OCI-LY3 (cell line): ENCODE data around the gene TMC6.

ENCODE experiments used
- EZH2phosphoT487 ChIP-seq: fragments of 200-600 bp; shearing (Covaris generic); IDR thresholded peaks from 2 replicates; pipeline ENCODE4 v1.6.1; 2018; ENCODE audit warnings: antibody characterized with exemption, mixed run types, low read depth
- TF ChIP-seq, protein P1 (sequence below): fragments of 200-600, 300-600 bp; sonication (generic); IDR thresholded peaks from 2 replicates; pipeline ENCODE4 v1.5.1; 2014; ENCODE audit warnings: antibody characterized with exemption, low read length, low read depth

- TF ChIP-seq, protein P1, sequence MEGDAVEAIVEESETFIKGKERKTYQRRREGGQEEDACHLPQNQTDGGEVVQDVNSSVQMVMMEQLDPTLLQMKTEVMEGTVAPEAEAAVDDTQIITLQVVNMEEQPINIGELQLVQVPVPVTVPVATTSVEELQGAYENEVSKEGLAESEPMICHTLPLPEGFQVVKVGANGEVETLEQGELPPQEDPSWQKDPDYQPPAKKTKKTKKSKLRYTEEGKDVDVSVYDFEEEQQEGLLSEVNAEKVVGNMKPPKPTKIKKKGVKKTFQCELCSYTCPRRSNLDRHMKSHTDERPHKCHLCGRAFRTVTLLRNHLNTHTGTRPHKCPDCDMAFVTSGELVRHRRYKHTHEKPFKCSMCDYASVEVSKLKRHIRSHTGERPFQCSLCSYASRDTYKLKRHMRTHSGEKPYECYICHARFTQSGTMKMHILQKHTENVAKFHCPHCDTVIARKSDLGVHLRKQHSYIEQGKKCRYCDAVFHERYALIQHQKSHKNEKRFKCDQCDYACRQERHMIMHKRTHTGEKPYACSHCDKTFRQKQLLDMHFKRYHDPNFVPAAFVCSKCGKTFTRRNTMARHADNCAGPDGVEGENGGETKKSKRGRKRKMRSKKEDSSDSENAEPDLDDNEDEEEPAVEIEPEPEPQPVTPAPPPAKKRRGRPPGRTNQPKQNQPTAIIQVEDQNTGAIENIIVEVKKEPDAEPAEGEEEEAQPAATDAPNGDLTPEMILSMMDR = no peak
- no peak for TF ChIP-seq EZH2phosphoT487
These were observed 1.7 kb downstream of the TMC6 start for GRCh38 chr17:78126895-78127238.
